ENCODE data around the gene NDEL1. TPM values are rescaled to one million over a fixed set of nuclear protein-coding genes. Genes with fewer than 3 reads are reported as not detected.
A peak's percentile ranks its signal among the peaks of the same experiment; 100 is the strongest.

Gene NDEL1, protein sequence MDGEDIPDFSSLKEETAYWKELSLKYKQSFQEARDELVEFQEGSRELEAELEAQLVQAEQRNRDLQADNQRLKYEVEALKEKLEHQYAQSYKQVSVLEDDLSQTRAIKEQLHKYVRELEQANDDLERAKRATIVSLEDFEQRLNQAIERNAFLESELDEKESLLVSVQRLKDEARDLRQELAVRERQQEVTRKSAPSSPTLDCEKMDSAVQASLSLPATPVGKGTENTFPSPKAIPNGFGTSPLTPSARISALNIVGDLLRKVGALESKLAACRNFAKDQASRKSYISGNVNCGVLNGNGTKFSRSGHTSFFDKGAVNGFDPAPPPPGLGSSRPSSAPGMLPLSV
- total RNA-seq = 10 to 100 TPM; 31.3 to 60.6 (median 41.5) TPM

DNA sequence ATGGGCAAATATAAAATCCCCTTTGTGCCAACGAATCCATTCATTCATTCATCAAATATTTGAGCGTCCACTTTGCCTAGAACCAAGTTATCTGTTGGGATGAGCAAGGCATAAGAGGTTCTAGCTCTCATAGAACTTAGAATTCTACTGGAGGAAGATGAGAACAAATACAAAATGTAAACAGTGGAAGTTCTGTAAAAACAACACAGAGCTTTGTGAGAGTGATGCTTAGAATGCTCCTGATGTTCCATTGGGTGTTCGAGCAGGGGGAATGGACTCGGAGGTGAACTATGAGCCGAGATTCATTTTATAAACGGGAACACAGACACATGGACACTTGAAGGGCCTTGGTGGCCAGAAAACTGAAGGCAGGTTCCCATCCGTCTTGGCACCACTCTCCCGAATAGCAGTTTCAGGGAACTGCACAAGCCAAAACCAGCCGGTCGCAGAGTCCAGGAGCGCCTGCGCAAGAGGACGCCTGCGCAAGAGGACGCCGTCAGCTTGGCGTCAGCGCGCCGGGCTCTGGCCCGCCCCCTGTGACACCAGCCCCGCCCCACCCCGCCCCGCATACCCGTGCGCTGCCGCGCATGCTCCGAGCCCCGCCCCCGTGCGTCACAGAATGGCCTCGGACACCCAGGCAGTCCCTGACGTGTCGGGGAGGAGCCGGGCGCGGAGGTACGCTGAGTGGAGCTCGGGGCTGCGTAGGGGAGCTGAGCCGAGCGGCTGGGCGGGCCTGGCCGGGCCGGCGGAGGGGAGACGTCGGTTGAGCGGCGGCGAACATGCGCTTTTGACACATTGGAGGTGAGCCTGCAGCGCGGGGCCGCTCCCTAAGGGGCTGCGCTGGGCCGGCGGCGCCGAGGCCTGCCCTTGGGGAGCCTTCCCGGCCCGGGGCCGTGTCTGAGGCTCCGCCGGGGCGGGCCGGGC is at the start of gene NDEL1:
Gene NDEL1 (plus strand): TSS at position 640 of the 924 bp plus-strand sequence. CDS start 8,388 bp downstream, outside the sequence.
- intact Hi-C loops (cut with DNase I; ENCODE audit: low total_unique reads) = loop anchor here (1.0 to 10.0 kb wide), 3 partner anchors 52 to 213 kb away; partner anchors contain the start of genes MYH10 and RPL26
- DNase-seq = peak; percentile 98

DNA sequence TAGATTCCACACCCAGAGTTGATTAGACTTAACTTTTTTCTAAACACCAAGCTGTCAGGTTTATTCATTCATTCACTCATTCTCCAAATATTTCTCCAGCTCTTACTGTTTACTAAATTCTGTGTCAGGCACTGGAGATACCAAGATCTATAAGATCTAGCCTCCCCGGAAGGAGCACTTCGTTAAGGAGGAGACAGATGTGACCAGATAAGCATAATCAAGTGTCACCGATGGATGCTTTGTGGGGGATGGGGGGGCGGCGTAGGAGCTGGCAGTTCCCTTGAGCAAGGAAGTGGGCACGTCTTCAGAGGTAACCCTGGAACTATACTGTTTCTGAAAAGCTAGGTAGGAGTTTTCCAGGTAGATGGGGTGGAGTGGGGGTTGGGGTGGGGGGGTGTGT is 48.8 kb upstream of the NDEL1 start:
- H3K9me3 ChIP-seq = no peaks in the 10 kb centered on the region
- ATAC-seq (no peak), DNase-seq (no peak)
- no peak overlapping the region for H3K27ac ChIP-seq
- H3K4me3 ChIP-seq = no peak overlapping the region
- peaks cover 0 to 2% of the 10 kb centered on the region in 2 donors for H3K36me3 ChIP-seq
- in situ Hi-C loops (cut with MboI; ENCODE audit: low sequenced_read_pairs in 4 of 4) = no loop called here
- peaks cover 8 to 11% of the 10 kb centered on the region in 2 donors for H3K4me1 ChIP-seq
- TF ChIP-seq, protein P1, sequence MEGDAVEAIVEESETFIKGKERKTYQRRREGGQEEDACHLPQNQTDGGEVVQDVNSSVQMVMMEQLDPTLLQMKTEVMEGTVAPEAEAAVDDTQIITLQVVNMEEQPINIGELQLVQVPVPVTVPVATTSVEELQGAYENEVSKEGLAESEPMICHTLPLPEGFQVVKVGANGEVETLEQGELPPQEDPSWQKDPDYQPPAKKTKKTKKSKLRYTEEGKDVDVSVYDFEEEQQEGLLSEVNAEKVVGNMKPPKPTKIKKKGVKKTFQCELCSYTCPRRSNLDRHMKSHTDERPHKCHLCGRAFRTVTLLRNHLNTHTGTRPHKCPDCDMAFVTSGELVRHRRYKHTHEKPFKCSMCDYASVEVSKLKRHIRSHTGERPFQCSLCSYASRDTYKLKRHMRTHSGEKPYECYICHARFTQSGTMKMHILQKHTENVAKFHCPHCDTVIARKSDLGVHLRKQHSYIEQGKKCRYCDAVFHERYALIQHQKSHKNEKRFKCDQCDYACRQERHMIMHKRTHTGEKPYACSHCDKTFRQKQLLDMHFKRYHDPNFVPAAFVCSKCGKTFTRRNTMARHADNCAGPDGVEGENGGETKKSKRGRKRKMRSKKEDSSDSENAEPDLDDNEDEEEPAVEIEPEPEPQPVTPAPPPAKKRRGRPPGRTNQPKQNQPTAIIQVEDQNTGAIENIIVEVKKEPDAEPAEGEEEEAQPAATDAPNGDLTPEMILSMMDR (IDR thresholded peaks at IDR 0.05 in 4 of 5, conservative IDR thresholded peaks at IDR 0.05 in 1 of 5) = no peak
- no peak for TF ChIP-seq POLR2A (IDR thresholded peaks at IDR 0.05)
- H3K27me3 ChIP-seq = no peaks in the 10 kb centered on the region
- intact Hi-C loops (cut with DNase I; ENCODE audit: low total_unique reads) = no loop called here

More for the DNA sequence above, at the start of gene NDEL1:
- Histone ChIP-seq H3K4me3 (peak within 1 kb of the TSS; percentile 76 to 94 (median 84)), H3K36me3 (no peaks in the 10 kb centered on the region), H3K4me1 (peaks cover 21 to 22% of the 10 kb centered on the region in 2 donors), H3K27ac (peak within 1 kb of the TSS; percentile 92 to 99 (median 98)), H3K9me3 (no peaks in the 10 kb centered on the region), H3K27me3 (no peaks in the 10 kb centered on the region)
- in situ Hi-C loops (cut with MboI; ENCODE audit: low sequenced_read_pairs in 4 of 4) = no loop called here
- ATAC-seq = peak; percentile 88 to 91
- TF ChIP-seq POLR2A (IDR thresholded peaks at IDR 0.05) = peak; percentile 99 to 100
- TF ChIP-seq, protein P1 (IDR thresholded peaks at IDR 0.05 in 4 of 5, conservative IDR thresholded peaks at IDR 0.05 in 1 of 5) = no peak

DNA sequence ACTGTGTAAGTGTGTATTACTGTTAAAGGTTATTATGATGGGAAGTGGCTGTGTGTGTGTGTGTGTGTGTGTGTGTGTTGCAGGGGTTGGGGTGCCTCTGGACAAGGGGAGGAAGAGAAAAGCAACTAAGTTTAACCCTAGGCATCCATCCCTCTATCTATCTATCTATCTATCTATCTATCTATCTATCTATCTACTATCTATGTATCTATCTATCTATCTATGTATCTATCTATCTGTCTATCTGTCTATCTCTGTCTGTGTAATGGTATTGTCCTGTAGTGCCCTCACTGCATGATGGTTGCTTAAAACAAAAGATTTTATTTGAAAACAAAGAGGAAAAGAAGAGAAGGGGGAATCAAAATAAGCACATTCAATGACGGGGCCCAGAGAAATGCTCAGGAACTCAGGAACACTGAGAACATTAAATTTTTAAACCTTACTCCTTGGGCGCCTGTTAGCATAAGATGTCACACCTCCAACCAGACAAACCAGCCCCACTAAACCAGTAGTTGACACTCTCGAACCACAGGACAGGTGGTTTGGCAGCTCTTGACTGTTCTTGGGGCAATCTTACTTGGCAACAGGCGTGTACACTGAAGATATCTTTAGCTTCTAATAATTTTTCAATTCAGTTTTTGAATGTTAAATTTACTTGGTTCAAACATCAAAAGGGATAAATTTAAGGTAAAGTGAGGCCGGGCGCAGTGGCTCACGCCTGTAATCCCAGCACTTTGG is 47.6 kb upstream of the NDEL1 start:
- intact Hi-C loops (cut with DNase I; ENCODE audit: low total_unique reads) = no loop called here
- Histone ChIP-seq H3K4me3 (no peak overlapping the region), H3K27ac (no peak overlapping the region), H3K36me3 (no peaks in the 10 kb centered on the region), H3K4me1 (peaks cover 3 to 6% of the 10 kb centered on the region in 2 donors), H3K9me3 (no peaks in the 10 kb centered on the region), H3K27me3 (peaks cover 0 to 4% (median 2%) of the 10 kb centered on the region in 3 donors)
- TF ChIP-seq, protein P1 (IDR thresholded peaks at IDR 0.05 in 4 of 5, conservative IDR thresholded peaks at IDR 0.05 in 1 of 5) = no peak
- TF ChIP-seq POLR2A (IDR thresholded peaks at IDR 0.05) = no peak
- in situ Hi-C loops (cut with MboI; ENCODE audit: low sequenced_read_pairs in 4 of 4) = no loop called here
- ATAC-seq = no peak
- no peak for DNase-seq

DNA sequence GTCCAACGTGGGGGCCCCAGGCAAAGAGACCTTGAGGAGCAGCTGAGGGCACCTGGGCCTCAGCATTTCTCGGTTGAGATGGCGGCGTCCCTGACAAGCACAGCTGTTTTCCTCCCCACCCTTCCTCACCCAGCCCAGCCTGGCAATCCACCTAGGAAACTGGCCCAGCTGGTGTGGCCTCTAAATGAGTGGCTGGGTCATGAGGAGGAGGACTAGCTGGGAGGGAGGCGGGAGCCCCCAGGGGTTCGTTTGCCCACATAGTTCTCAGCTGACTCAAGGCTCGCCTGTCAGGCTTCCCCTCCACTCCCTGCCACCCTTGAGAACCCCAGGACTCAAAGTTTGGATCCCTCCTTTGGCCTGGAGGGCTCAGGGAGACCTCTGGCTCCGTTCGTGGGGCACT is 44.0 kb upstream of the NDEL1 start:
- Histone ChIP-seq H3K4me3 (no peak overlapping the region), H3K36me3 (no peaks in the 10 kb centered on the region), H3K27me3 (peaks cover 19 to 39% (median 28%) of the 10 kb centered on the region in 3 donors), H3K9me3 (no peaks in the 10 kb centered on the region), H3K27ac (no peak overlapping the region), H3K4me1 (no peaks in the 10 kb centered on the region)
- DNase-seq (no peak), ATAC-seq (no peak)
- intact Hi-C loops (cut with DNase I; ENCODE audit: low total_unique reads) = no loop called here
- TF ChIP-seq, protein P1 (IDR thresholded peaks at IDR 0.05 in 4 of 5, conservative IDR thresholded peaks at IDR 0.05 in 1 of 5) = no peak
- no peak for TF ChIP-seq POLR2A (IDR thresholded peaks at IDR 0.05)
- in situ Hi-C loops (cut with MboI; ENCODE audit: low sequenced_read_pairs in 4 of 4) = no loop called here
